Naive thymus-derived CD8-positive, alpha-beta T cell (primary cell): Measurements from ENCODE around the gene SLC45A2. TPM values are rescaled to one million over a fixed set of nuclear protein-coding genes. Genes with fewer than 3 reads are reported as not detected.
"Not testable (repeated sequence)": the region's sequence is repeated elsewhere in the genome, so short reads cannot be mapped to it uniquely, and the experiment has no call there.

ENCODE experiments used
- ATAC-seq, 2 donors: fragments of 150-1000 bp; cut with Tn5 transposase in 1 of 2; sonication (Bioruptor Pico), chemical (Tn5 transposase) in 1 of 2; 1 replicate in 1 of 2; 2 replicates in 1 of 2; pipeline ENCODE4 v1.10.0; 2021; ENCODE audit warnings: mild to moderate bottlenecking in 2 of 2, moderate library complexity in 2 of 2
- POLR2A ChIA-PET: fragments of 350-600 bp; sonication (Branson Sonifier 250); formaldehyde crosslinking; loops from one replicate; lab custom pipeline; 2021; ENCODE audit warnings: antibody characterized with exemption; lab: Charles Lee
- DNase-seq, 10 donors: peaks; one replicate each; pipeline versions ENCODE4 v3.0.0 to v3.0.0-alpha.2; 2020 to 2022
- H3K27ac Mint-ChIP-seq, 10 donors: one replicate each; pipeline ENCODE4 v1.8.0; 2020 to 2022; ENCODE audit warnings: mild to moderate bottlenecking in 10 of 10, mixed read lengths in 10 of 10, moderate library complexity in 4 of 10, inconsistent platforms in 1 of 10
- H3K27me3 Mint-ChIP-seq, 5 donors: one replicate each; pipeline ENCODE4 v1.8.0; 2021 to 2022; ENCODE audit warnings: mixed read lengths in 5 of 5
- H3K36me3 Mint-ChIP-seq, 3 donors: one replicate each; pipeline ENCODE4 v1.8.0; 2020 to 2022; ENCODE audit warnings: mixed read lengths in 3 of 3, mild to moderate bottlenecking in 2 of 3, inconsistent platforms in 1 of 3
- H3K4me1 Mint-ChIP-seq, 4 donors: one replicate each; pipeline ENCODE4 v1.8.0; 2021 to 2022; ENCODE audit warnings: mixed read lengths in 4 of 4
- H3K4me3 Mint-ChIP-seq, 10 donors: one replicate each; pipeline ENCODE4 v1.8.0; 2020 to 2022; ENCODE audit warnings: mild to moderate bottlenecking in 10 of 10, mixed read lengths in 10 of 10, moderate library complexity in 6 of 10, inconsistent platforms in 1 of 10
- H3K9me3 Mint-ChIP-seq, 9 donors: one replicate each; pipeline ENCODE4 v1.8.0; 2020 to 2022; ENCODE audit warnings: mixed read lengths in 9 of 9, mild to moderate bottlenecking in 3 of 9, inconsistent platforms in 1 of 9, moderate library complexity in 1 of 9
- polyA plus RNA-seq, 3 donors: library from polyadenylated mRNA; unstranded; fragments of 300-500 nt; fragmentation: Illumina TruSeq; gene quantifications; one replicate each; pipeline ENCODE4 v1.2.3, GENCODE V29; 2021
- total RNA-seq, 8 experiments: library from RNA in 2 of 8; stranded (reverse) in 2 of 8; gene quantifications; one replicate each; pipeline ENCODE4 v1.2.3 and lab custom pipeline; 2021 to 2026

SLC45A2 gene
- total and polyA plus RNA-seq, 5 experiments from 2014 or later: 0.93 TPM; not detected in 4

DNA sequence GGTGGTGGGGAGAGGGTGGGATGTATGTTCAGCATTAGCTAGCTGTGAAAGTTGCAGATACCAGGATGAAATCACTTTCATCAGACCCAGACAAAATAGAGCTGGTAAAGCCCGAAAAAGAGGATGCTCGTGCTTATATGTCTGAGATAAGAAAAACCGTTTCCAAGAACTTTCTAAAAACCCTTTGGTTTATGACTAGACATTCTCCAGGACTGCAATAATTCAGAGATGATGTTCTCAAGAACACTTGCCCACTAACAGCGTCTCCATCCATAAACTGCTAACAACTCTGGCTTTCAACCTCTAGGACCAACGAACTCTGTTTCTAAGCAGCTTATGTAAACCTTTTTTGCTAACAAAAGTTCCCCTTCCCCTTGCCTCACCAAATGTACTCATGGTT is 31.7 kb upstream of the SLC45A2 start:
- POLR2A ChIA-PET: interaction anchor here (1.7 kb wide), 1 partner anchor 8 kb away, joined by 3 read pairs; the partner anchor contains the start of gene AMACR
- ATAC-seq (no peak), DNase-seq (no peak)
- Mint-ChIP-seq H3K9me3 (peaks cover 0 to 8% (median 0%) of the 10 kb centered on the region in 9 donors), H3K27me3 (no peaks in the 10 kb centered on the region), H3K27ac (no peak overlapping the region), H3K36me3 (peaks cover 0 to 31% (median 16%) of the 10 kb centered on the region in 3 donors), H3K4me1 (peaks cover 0 to 3% (median 2%) of the 10 kb centered on the region in 4 donors), H3K4me3 (no peak overlapping the region)

DNA sequence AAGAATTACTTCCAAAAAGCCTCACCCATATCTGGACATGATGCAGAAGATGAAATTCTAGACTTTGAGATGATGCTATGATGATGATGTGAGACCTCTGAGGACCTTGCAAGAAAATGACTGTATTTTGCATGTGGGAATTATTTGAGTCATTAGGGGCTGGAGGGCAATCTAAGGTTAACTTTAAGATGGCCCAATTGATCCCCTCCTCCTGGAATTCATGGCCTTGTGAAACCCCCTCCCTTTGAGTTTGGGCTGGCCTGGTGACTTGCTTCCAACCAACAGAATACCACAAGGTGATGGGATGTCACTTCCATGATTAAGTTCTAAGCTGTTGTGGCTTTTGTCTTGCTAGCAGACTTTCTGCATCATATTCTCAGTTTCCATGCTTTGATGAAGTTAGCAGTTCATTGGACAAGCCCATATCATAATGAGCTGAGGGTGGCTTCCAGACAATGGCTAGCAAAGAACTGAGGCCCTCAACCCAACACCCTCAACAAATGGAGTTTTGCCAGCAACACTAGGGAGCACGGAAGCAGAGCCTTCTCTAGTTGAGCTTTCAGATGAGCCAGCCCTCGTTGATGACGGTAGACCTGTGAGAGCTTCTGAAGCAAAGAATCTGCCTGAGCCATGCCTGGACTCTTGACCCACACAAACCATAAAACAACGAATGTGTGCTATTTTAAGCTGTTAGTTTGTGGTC is 30.8 kb upstream of the SLC45A2 start:
- no peaks in the 10 kb centered on the region for H3K27me3 Mint-ChIP-seq
- no peak overlapping the region for H3K4me3 Mint-ChIP-seq
- POLR2A ChIA-PET: interaction anchor here (1.7 kb wide), 1 partner anchor 7 kb away, joined by 3 read pairs; the partner anchor contains the start of gene AMACR
- H3K9me3 Mint-ChIP-seq: peaks cover 0 to 8% (median 0%) of the 10 kb centered on the region in 9 donors
- H3K27ac Mint-ChIP-seq: no peak overlapping the region
- DNase-seq (no peak), ATAC-seq (no peak)
- no peaks in the 10 kb centered on the region for H3K4me1 Mint-ChIP-seq
- peaks cover 0 to 22% (median 11%) of the 10 kb centered on the region in 3 donors for H3K36me3 Mint-ChIP-seq

DNA sequence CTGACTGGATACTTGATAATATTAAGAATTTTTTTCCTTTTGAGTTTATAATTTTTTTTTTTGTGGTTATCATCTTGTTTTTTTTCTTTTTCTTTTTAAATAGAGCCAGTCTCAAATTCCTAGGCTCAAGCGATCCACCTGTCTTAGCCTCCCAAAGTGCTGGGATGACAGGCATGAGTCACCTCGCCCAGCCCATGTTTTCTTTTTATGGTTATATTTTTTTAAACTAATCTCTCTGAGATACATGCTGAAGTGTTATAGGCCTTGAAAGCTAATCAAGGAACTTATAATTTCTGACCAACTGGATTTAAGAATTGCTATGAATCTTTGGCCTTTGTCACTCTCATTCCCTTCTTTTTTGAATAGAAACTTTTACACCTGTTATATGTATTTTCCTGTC is 30.1 kb upstream of the SLC45A2 start:
- ATAC-seq: no peak
- H3K9me3 Mint-ChIP-seq: peaks cover 0 to 8% (median 0%) of the 10 kb centered on the region in 9 donors

DNA sequence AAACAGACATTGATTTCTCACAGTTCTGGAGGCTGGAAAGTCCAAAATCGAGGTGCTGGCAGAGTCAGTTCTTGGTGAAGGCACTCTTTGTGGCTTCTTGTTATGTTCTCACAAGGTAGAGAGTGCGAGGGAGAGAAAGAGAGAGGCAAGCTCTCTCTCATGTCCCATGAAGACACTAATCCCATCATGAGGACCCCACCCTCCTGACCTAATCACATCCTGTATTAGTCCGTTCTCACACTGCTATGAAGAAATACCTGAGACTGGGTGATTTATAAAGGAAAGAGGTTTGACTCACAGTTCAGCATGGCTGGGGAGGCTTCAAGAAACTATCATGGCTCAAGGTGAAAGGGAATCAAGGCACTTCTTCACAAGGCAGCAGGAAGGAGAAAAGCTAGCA is 29.1 kb upstream of the SLC45A2 start:
- DNase-seq: no peak
- peaks cover 4 to 13% (median 8%) of the 10 kb centered on the region in 4 donors for H3K4me1 Mint-ChIP-seq
- no peaks in the 10 kb centered on the region for H3K27me3 Mint-ChIP-seq
- POLR2A ChIA-PET: no interaction called here
- no peak for ATAC-seq
- no peak overlapping the region for H3K4me3 Mint-ChIP-seq
- peaks cover 0 to 8% (median 0%) of the 10 kb centered on the region in 9 donors for H3K9me3 Mint-ChIP-seq
- H3K27ac Mint-ChIP-seq: no peak overlapping the region
- H3K36me3 Mint-ChIP-seq: peaks cover 0 to 6% (median 0%) of the 10 kb centered on the region in 3 donors

More for the DNA sequence above, 30.1 kb upstream of the SLC45A2 start:
- DNase-seq: no peak
- Mint-ChIP-seq H3K27me3 (no peaks in the 10 kb centered on the region), H3K36me3 (peaks cover 0 to 15% (median 5%) of the 10 kb centered on the region in 3 donors), H3K4me3 (no peak overlapping the region), H3K27ac (no peak overlapping the region), H3K4me1 (peaks cover 0 to 2% (median 0%) of the 10 kb centered on the region in 4 donors)
- POLR2A ChIA-PET: no interaction called here

DNA sequence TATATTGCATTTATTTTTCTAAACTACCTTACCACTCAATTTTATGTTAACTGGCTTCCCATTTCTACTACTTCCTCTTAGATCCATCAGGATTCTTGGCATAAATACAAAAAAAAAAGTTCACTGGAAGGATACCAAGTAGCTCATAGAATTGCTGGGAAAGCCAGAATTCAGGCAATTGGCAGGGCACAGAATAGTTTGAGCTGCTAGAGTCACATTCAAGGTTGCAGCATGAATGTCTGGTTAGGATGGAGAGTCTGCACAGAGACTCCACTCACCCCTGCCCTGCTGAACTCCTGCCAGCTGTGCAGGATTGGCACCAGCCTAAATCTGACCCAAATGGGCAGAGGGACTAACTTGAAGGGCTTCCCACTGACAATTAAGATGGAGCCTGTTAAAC is 28.3 kb upstream of the SLC45A2 start:
- no peak overlapping the region for H3K4me3 Mint-ChIP-seq
- peak overlapping the region in 1 of 10 donors; percentile 33 for H3K27ac Mint-ChIP-seq
- peaks cover 0 to 8% (median 0%) of the 10 kb centered on the region in 9 donors for H3K9me3 Mint-ChIP-seq
- DNase-seq (no peak), ATAC-seq (no peak)
- no peaks in the 10 kb centered on the region for H3K27me3 Mint-ChIP-seq
- POLR2A ChIA-PET: no interaction called here
- peaks cover 4 to 17% (median 10%) of the 10 kb centered on the region in 4 donors for H3K4me1 Mint-ChIP-seq
- peaks cover 0 to 3% (median 0%) of the 10 kb centered on the region in 3 donors for H3K36me3 Mint-ChIP-seq

DNA sequence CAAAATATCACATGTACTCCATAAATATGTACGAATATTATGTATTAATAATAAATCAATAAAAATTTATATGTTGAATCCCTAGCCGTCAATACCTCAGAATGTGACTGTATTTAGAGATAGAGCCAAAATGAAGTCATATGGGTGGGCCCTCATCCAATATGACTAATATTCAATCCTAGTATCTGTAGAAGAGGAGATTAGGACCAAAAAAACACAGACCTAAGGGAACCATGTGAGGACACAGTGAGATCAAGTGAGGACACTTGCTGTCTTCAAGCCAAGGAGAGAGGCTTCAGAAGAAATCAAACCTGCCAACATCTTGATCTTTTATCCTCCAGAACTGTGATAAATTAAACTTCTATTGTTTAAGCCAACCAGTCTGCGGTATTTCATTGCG is 27.0 kb upstream of the SLC45A2 start:
- Mint-ChIP-seq H3K4me3 (no peak overlapping the region), H3K4me1 (peaks cover 8 to 25% (median 20%) of the 10 kb centered on the region in 4 donors), H3K36me3 (no peaks in the 10 kb centered on the region), H3K9me3 (peaks cover 0 to 8% (median 0%) of the 10 kb centered on the region in 9 donors), H3K27me3 (no peaks in the 10 kb centered on the region), H3K27ac (no peak overlapping the region)
- ATAC-seq (no peak), DNase-seq (no peak)
- POLR2A ChIA-PET: no interaction called here

DNA sequence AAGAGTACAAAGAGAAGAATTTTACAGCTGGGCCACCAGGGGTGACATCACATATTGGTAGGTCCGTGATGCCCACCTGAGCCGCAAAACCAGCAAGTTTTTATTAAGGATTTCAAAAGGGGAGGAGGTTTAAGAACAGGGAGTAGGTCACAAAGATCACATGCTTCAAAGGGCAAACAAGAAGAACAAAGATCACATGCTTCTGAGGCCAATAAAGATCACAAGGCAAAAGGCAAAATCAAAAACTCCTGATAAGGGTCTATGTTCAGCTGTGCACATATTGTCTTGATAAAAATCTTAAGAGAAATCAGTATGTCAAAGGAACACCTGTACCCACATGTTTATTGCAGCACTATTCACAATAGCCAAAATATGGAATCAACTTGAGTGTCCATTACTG is 25.7 kb upstream of the SLC45A2 start:
- POLR2A ChIA-PET, H3K27me3 Mint-ChIP-seq, H3K36me3 Mint-ChIP-seq, ATAC-seq, H3K9me3 Mint-ChIP-seq, DNase-seq: not testable (repeated sequence)
- H3K4me3 Mint-ChIP-seq: peak overlapping the region in 1 of 10 donors; percentile 17
- H3K27ac Mint-ChIP-seq: peak overlapping the region in 1 of 10 donors; percentile 91
- H3K4me1 Mint-ChIP-seq: peaks cover 12 to 30% (median 23%) of the 10 kb centered on the region in 4 donors

DNA sequence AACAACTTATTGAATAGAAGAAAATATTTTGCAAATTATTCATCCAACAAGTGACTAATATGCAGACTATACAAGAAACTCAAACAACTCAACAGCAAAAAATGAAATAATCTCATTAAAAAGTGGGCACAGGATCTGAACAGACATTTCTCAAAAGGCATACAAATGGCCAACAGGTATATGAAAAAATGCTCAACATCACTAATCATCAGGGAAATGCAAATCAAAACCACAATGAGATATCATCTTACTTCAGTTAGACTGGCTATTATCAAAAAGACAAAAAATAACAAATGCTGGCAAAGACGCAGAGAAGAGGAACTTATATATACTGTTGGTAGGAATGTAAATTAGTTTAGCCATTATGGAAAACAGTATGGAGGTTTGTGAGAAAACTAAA is 25.1 kb upstream of the SLC45A2 start:
- Mint-ChIP-seq H3K4me3 (peak overlapping the region in 2 of 10 donors; percentile 31 to 77), H3K36me3 (peaks cover 0 to 6% (median 0%) of the 10 kb centered on the region in 3 donors)

DNA sequence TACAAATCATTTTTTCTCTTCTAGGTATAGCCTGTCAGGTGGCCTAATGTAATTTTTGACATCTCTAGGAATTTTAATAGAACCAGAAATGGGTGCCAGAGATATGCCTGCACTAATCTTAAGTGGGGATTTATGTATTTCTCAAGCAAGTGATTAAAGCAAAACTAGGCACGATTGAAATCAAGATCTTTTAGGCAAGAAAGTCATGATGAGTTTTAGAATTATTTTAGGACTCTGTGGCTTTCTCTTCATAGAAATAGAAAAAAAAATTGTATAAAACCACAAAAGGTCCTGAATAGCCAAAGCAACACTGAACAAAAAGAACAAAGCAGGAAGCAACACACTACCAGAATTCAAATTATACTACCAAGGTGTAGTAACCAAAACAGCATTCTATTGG is 24.3 kb upstream of the SLC45A2 start:
- Mint-ChIP-seq H3K27ac (peak overlapping the region; percentile 73 to 98 (median 96)), H3K36me3 (peaks cover 2 to 10% (median 5%) of the 10 kb centered on the region in 3 donors), H3K27me3 (no peaks in the 10 kb centered on the region), H3K9me3 (peaks cover 0 to 6% (median 0%) of the 10 kb centered on the region in 9 donors), H3K4me1 (peaks cover 12 to 30% (median 23%) of the 10 kb centered on the region in 4 donors), H3K4me3 (peak overlapping the region; percentile 77 to 97 (median 92))
- ATAC-seq: no peak
- peak in 1 of 10 donors; percentile 13 for DNase-seq
- POLR2A ChIA-PET: interaction anchor here (1.0 to 1.5 kb wide), 5 partner anchors 8 to 908 kb away, joined by 3 to 18 read pairs (median 4); partner anchors contain the start of genes BRIX1 and RAD1

More for the DNA sequence above, 25.1 kb upstream of the SLC45A2 start:
- peaks cover 0 to 8% (median 0%) of the 10 kb centered on the region in 9 donors for H3K9me3 Mint-ChIP-seq
- peaks cover 12 to 30% (median 23%) of the 10 kb centered on the region in 4 donors for H3K4me1 Mint-ChIP-seq
- no peak for DNase-seq
- ATAC-seq: no peak
- H3K27ac Mint-ChIP-seq: peak overlapping the region in 4 of 10 donors; percentile 24 to 97 (median 62)
- POLR2A ChIA-PET: no interaction called here
- H3K27me3 Mint-ChIP-seq: no peaks in the 10 kb centered on the region

DNA sequence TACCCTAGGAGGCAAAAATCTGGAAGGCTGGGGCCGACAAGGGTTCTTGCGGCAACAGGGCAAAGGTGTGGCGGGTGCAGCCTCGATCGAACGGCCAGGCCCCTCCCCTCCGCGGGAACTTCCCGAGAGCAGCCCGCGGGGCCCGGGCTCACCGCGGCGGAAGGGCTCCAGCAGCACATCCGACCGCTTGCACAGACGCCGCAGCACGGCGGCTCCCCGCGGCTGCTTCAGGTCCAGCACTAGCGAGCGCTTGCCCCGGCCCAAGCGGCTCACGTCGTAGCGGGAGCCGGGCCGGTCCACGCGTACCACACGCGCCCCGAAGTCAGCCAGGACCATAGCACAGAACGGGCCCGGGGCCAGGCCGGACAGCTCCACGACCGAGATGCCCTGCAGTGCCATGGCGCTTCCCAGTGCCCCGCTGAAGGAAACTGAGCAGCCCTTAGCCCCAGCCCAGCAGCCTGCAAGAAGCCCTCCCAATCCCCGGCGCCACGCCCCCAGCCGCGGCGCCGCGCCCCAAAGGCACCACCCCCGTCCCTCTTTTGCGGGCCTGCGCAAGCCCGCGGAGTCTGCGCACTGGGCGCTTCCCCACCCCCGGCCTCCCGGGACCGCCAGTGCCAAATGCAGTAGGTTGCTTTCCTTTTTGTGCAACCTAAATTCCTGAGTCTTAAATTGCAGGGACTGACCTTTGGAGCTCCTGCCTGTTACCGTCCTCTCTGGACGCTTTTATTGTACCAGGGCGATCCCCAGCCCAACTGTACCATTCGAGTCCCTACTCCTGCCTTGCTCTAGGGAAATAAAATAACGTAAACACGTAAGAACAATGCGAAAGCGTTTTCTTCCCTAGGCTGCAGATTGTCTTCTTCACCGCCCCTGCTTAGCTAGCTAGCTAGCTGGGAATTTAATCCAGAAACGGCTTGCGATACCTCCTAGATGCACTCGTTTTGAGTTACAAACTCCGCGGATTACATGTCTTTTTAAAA is 23.4 kb upstream of the SLC45A2 start, which contains the start of gene AMACR:
Gene AMACR (minus strand): TSS at position 430 of the 980 bp plus-strand sequence. CDS start 31 bp downstream, at position 399.
- ATAC-seq: peak; percentile 87 to 93
- Mint-ChIP-seq H3K36me3 (peaks cover 5 to 19% (median 5%) of the 10 kb centered on the region in 3 donors), H3K4me3 (peak within 1 kb of the TSS; percentile 77 to 97 (median 92)), H3K27me3 (no peaks in the 10 kb centered on the region), H3K27ac (peak within 1 kb of the TSS; percentile 73 to 98 (median 96)), H3K4me1 (peaks cover 12 to 30% (median 23%) of the 10 kb centered on the region in 4 donors), H3K9me3 (no peaks in the 10 kb centered on the region)
- DNase-seq: peak; percentile 81 to 95 (median 87)
- POLR2A ChIA-PET: interaction anchor here (1.0 to 1.5 kb wide), 5 partner anchors 8 to 909 kb away, joined by 3 to 18 read pairs (median 4); partner anchors contain the start of genes BRIX1 and RAD1

DNA sequence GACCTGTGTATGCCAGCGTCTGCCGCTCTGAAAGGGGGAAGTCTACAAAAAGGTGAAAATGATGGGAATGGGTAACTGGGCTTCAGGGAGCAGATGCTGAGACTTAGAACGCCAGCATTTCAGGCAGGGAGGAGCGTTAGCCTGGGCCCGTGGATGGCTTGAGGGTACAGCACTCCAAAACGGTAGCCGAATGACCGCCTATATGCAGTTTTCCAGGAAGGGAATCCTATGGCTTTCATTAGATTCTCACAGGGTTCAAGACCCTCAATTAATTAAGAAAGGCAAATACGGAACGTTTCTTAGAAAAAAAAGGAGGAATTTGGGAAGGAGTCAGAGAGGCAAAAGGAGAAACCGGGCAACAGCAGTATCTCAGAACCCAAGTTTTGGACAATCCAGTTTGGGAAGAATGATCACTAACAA is 22.7 kb upstream of the SLC45A2 start:
- H3K4me1 Mint-ChIP-seq: peaks cover 12 to 30% (median 23%) of the 10 kb centered on the region in 4 donors
- H3K27ac Mint-ChIP-seq: peak overlapping the region; percentile 56 to 97 (median 90)
- peak overlapping the region; percentile 77 to 97 (median 92) for H3K4me3 Mint-ChIP-seq
- no peaks in the 10 kb centered on the region for H3K9me3 Mint-ChIP-seq
- H3K36me3 Mint-ChIP-seq: peaks cover 5 to 23% (median 5%) of the 10 kb centered on the region in 3 donors
- no peaks in the 10 kb centered on the region for H3K27me3 Mint-ChIP-seq
- ATAC-seq (no peak), DNase-seq (peak in 1 of 10 donors; percentile 5)
- POLR2A ChIA-PET: interaction anchor here (1.5 kb wide), 1 partner anchor 14 kb away, joined by 18 read pairs; no protein-coding TSS in a partner anchor
